PFSK-1 (cell line): ENCODE data around the gene PDE4B.

ENCODE experiments used
- FOXP2 ChIP-seq: optimal IDR thresholded peaks from 2 replicates; pipeline ENCODE3; 2011; ENCODE audit warnings: borderline replicate concordance, control low read depth, inconsistent platforms; ENCODE audit not compliant: insufficient read depth; ENCODE audit errors: extremely low read length, extremely low read depth
- POLR2AphosphoS5 ChIP-seq: IDR thresholded peaks from 2 replicates; pipeline ENCODE4 v1.6.1; 2012; ENCODE audit warnings: low read depth, mild to moderate bottlenecking, control low read depth, low read length, moderate library complexity
- SIN3A ChIP-seq: IDR thresholded peaks from 2 replicates; pipeline ENCODE4 v1.6.1; 2012; ENCODE audit warnings: mild to moderate bottlenecking, low read length, moderate library complexity, borderline replicate concordance; ENCODE audit not compliant: insufficient read depth
- TAF1 ChIP-seq: IDR thresholded peaks from 2 replicates; pipeline ENCODE4 v1.6.1; 2012; ENCODE audit warnings: low read length, control low read depth, borderline replicate concordance; ENCODE audit not compliant: insufficient read depth
- TF ChIP-seq, protein P1 (sequence below), 2 experiments: IDR thresholded peaks; 2 replicates each; pipeline versions ENCODE4 v1.6.1 to v1.8.0; 2011 to 2012; ENCODE audit warnings: low read depth in 2 of 2, low read length in 2 of 2, control low read depth in 1 of 2, inconsistent platforms in 1 of 2, mild to moderate bottlenecking in 1 of 2, moderate library complexity in 1 of 2; ENCODE audit not compliant: insufficient read depth in 1 of 2

Gene PDE4B

DNA sequence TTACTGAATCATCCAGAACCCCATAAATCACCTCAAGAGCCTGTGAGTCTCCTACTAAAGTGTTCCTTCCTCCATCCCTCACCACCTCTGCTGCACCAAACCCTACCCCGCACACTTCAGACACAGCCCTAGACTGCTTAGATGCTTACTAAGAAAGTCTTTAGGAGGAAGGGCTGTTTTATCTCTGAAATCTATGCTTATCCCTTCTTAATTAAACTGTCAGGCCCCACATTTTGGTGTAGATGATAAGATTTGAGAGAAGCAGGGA is 524.5 kb downstream of the PDE4B start:
- TF ChIP-seq TAF1 (no peak), POLR2AphosphoS5 (no peak), SIN3A (no peak), FOXP2 (no peak)
- TF ChIP-seq, protein P1, sequence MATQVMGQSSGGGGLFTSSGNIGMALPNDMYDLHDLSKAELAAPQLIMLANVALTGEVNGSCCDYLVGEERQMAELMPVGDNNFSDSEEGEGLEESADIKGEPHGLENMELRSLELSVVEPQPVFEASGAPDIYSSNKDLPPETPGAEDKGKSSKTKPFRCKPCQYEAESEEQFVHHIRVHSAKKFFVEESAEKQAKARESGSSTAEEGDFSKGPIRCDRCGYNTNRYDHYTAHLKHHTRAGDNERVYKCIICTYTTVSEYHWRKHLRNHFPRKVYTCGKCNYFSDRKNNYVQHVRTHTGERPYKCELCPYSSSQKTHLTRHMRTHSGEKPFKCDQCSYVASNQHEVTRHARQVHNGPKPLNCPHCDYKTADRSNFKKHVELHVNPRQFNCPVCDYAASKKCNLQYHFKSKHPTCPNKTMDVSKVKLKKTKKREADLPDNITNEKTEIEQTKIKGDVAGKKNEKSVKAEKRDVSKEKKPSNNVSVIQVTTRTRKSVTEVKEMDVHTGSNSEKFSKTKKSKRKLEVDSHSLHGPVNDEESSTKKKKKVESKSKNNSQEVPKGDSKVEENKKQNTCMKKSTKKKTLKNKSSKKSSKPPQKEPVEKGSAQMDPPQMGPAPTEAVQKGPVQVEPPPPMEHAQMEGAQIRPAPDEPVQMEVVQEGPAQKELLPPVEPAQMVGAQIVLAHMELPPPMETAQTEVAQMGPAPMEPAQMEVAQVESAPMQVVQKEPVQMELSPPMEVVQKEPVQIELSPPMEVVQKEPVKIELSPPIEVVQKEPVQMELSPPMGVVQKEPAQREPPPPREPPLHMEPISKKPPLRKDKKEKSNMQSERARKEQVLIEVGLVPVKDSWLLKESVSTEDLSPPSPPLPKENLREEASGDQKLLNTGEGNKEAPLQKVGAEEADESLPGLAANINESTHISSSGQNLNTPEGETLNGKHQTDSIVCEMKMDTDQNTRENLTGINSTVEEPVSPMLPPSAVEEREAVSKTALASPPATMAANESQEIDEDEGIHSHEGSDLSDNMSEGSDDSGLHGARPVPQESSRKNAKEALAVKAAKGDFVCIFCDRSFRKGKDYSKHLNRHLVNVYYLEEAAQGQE (IDR thresholded peaks at IDR 0.05; ENCODE audit: insufficient read depth in 1 of 2, low read depth in 2 of 2, low read length in 2 of 2), result no peak

- no peak for TF ChIP-seq TAF1
- TF ChIP-seq, protein P1 (IDR thresholded peaks at IDR 0.05; ENCODE audit: insufficient read depth in 1 of 2, low read depth in 2 of 2, low read length in 2 of 2), result no peak
- TF ChIP-seq FOXP2, result no peak
- no peak for TF ChIP-seq SIN3A
- no peak for TF ChIP-seq POLR2AphosphoS5
Observed at GRCh38 chr1:66320231-66320630, 527.5 kb downstream of the PDE4B start.

DNA sequence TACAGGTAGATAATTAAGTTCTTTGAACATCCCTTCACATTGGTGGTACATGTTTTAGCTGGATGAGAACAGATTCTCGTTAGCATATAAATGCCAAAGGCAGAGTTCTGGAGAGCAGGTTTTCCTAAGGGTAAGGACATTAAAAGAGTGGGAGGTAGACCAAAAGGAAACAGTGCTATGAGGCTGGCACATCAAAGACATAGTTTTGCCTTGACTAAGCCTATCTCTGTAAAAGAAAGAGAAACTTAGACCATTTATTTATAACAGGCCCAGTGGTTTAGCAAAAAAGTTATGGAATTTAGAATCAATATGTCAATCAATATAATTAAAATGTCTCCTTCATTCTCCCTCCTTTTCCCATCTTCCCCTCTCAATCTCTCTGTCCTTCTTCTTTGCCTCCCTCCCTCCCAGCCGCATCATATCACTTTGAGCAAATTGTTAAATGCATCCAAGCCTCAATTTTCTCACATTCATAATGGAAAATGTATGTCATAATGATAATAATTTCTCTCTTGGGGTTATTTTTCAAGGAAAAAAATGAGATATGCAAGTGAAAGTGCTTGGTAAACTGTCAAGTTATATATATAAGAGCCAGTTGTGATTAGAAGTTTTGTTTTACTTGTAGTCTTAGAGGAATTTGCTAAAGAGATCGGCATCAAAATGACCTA is 531.4 kb downstream of the PDE4B start:
- TF ChIP-seq, protein P1 (IDR thresholded peaks at IDR 0.05; ENCODE audit: insufficient read depth in 1 of 2, low read depth in 2 of 2, low read length in 2 of 2), result no peak
- TF ChIP-seq TAF1, result no peak
- no peak for TF ChIP-seq SIN3A
- no peak for TF ChIP-seq POLR2AphosphoS5
- no peak for TF ChIP-seq FOXP2

GRCh38 chr1:66325594-66326380 is 533.1 kb downstream of the PDE4B start:
- TF ChIP-seq TAF1 (no peak), FOXP2 (no peak), POLR2AphosphoS5 (no peak), SIN3A (no peak)
- TF ChIP-seq, protein P1 (IDR thresholded peaks at IDR 0.05; ENCODE audit: insufficient read depth in 1 of 2, low read depth in 2 of 2, low read length in 2 of 2), result no peak

DNA sequence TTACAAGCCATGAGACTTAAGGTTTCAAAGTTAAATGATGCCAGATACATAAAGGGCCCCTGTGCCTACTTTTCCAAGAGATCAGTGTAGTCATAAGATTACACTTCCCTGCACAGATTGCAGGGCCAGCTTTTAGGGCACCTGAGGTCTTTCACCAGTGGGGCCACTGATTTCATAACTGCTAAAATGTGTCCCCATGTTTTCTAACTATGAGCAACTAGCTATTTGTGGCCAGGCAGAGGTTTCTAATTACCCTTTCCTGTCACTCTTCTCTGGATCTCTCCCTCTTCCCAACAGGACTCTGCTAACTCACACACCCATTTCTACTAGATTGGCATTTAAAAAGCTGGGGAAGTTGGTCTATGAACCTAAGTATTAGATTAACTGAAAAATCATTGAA is 534.2 kb downstream of the PDE4B start:
- no peak for TF ChIP-seq SIN3A
- TF ChIP-seq FOXP2, result no peak
- TF ChIP-seq POLR2AphosphoS5, result no peak
- no peak for TF ChIP-seq TAF1
- TF ChIP-seq, protein P1 (IDR thresholded peaks at IDR 0.05; ENCODE audit: insufficient read depth in 1 of 2, low read depth in 2 of 2, low read length in 2 of 2), result no peak
